ENCODE data around the gene NUP88. TPM values are rescaled to one million over a fixed set of nuclear protein-coding genes. Genes with fewer than 3 reads are reported as not detected.
A peak's percentile ranks its signal among the peaks of the same experiment; 100 is the strongest.

The NUP88 gene
- total and polyA plus RNA-seq, 10 of the 15 experiments (the other 5 are each of a cell fraction or from before 2014, with no cell fraction given): 110 to 244 (median 188) TPM

DNA sequence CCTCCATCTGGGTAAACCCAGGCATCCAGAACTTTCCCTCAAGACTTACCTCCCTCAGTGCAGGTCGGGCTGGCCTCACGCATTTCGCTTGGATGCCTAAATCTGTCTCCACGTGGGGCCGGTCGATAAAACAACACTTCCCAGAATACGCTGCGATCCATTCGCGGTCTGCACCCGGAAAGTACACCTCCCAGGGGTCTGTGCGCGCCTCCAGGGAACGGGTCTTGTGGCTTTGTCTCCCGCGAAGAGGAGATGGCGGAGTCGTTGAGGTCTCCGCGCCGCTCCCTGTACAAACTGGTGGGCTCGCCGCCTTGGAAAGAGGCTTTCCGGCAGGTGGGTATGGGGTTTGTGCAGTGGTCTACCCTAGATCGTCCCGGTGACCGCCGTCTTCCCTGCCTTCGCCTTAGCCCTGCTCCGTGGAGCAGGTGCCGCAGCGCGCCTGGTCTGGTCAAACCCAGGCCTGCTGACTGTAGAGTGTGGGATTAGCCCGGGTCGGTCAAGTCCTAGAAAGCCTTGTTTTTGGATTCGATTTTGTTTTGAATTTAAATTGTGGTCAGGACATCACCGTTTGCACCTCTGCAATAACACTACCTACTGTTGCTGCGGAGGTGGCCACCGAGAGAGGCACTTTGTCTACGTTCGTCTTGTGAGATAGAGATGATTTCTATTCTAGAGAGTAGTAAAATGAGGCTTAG is 644 bp upstream of the NUP88 start, which contains the start of gene RPAIN:
Gene RPAIN (plus strand): TSS at position 224 of the 695 bp plus-strand sequence. CDS start 29 bp downstream, at position 253.
- H4K20me1 ChIP-seq (ENCODE audit: control insufficient read depth, insufficient read depth): no peaks in the 10 kb centered on the region
- H3K79me2 ChIP-seq (ENCODE audit: control insufficient read depth, insufficient read depth, low read length): peaks cover 67% of the 10 kb centered on the region
- ChIA-PET CTCF (interaction anchor here (1.0 to 3.5 kb wide), 2 partner anchors 9 to 19 kb away, joined by 3 to 23 read pairs; partner anchors contain the start of gene C1QBP), POLR2A (interaction anchor here (0.6 to 2.0 kb wide), 14 partner anchors 9 to 453 kb away, joined by 3 to 13 read pairs (median 4); partner anchors contain the start of genes C1QBP, DERL2 and MIS12), SMC1A (ENCODE audit: uncharacterized antibody, unreplicated experiment) (interaction anchor here (0.8 to 1.2 kb wide), 2 partner anchors 46 to 48 kb away, joined by 3 to 5 read pairs; no protein-coding TSS in a partner anchor), RAD21 (ENCODE audit: unreplicated experiment) (interaction anchor here (0.7 to 3.7 kb wide), 6 partner anchors 11 to 222 kb away, joined by 3 to 15 read pairs (median 4); partner anchors contain the start of gene C1QBP)
- TSS peak; percentile 59 for BruUV-seq (replicated peaks)
- H3K27me3 ChIP-seq (replicated peaks in 1 of 2; ENCODE audit: control insufficient read depth in 2 of 2, insufficient read depth in 2 of 2, low read length in 1 of 2): no peaks in the 10 kb centered on the region
- H3K4me3 ChIP-seq: peak within 1 kb of the TSS; percentile 87
- 2% methylated on average over 41 of the region's 41 CpGs for WGBS (ENCODE audit: insufficient coverage, insufficient replicate concordance, low lambda C conversion rate, missing lambda C conversion rate)
- H3K4me1 ChIP-seq (ENCODE audit: control insufficient read depth, insufficient read depth, low read length): peaks cover 15% of the 10 kb centered on the region
- H2AFZ ChIP-seq (ENCODE audit: control insufficient read depth, low read depth, low read length): peak within 1 kb of the TSS; percentile 100
- ATAC-seq (peak; percentile 78), FAIRE-seq (peak; percentile 99), DNase-seq (ENCODE audit: low read depth, low spot score) (no peak)
- peak within 1 kb of the TSS; percentile 100 for H3K9ac ChIP-seq (ENCODE audit: control insufficient read depth, insufficient read depth, low read length)
- peak within 1 kb of the TSS; percentile 61 for H3K4me2 ChIP-seq (ENCODE audit: control insufficient read depth, insufficient read depth)
- in situ Hi-C loops (cut with MboI): no loop called here
- no peaks in the 10 kb centered on the region for H3K9me3 ChIP-seq (replicated peaks; ENCODE audit: control insufficient read depth, insufficient read depth, low read length)
- H3K36me3 ChIP-seq (ENCODE audit: control insufficient read depth in 2 of 2, insufficient read depth in 2 of 2, low read length in 1 of 2): peaks cover 0 to 31% of the 10 kb centered on the region in 2 experiments; a peak in 2 of 4 replicates
- peak within 1 kb of the TSS; percentile 100 for H3K27ac ChIP-seq (ENCODE audit: control insufficient read depth, insufficient read depth)
- intact Hi-C loops (cut with micrococcal nuclease; ENCODE audit: unreplicated experiment): no loop called here
- TF ChIP-seq YY1 (IDR thresholded peaks at IDR 0.05; ENCODE audit: low read depth, low read length) (peak; percentile 91), MYB (IDR thresholded peaks at IDR 0.05; ENCODE audit: borderline replicate concordance, low read depth, low read length) (no peak), SP1 (IDR thresholded peaks at IDR 0.05; ENCODE audit: low read depth, low read length) (no peak), DPF2 (IDR thresholded peaks at IDR 0.05) (peak; percentile 26; the same call in 1 of the 2 replicates), SUZ12 (IDR thresholded peaks at IDR 0.05; ENCODE audit: unreplicated experiment) (no peak), MEF2B (IDR thresholded peaks at IDR 0.05; ENCODE audit: partially characterized antibody, poor library complexity, severe bottlenecking) (peak; percentile 94), SIX5 (IDR thresholded peaks at IDR 0.05; ENCODE audit: low read depth, low read length, severe bottlenecking) (peak; percentile 77), ZZZ3 (IDR thresholded peaks at IDR 0.05; ENCODE audit: control insufficient read depth, insufficient read length, low read depth) (no peak)
- TF ChIP-seq, protein P1, sequence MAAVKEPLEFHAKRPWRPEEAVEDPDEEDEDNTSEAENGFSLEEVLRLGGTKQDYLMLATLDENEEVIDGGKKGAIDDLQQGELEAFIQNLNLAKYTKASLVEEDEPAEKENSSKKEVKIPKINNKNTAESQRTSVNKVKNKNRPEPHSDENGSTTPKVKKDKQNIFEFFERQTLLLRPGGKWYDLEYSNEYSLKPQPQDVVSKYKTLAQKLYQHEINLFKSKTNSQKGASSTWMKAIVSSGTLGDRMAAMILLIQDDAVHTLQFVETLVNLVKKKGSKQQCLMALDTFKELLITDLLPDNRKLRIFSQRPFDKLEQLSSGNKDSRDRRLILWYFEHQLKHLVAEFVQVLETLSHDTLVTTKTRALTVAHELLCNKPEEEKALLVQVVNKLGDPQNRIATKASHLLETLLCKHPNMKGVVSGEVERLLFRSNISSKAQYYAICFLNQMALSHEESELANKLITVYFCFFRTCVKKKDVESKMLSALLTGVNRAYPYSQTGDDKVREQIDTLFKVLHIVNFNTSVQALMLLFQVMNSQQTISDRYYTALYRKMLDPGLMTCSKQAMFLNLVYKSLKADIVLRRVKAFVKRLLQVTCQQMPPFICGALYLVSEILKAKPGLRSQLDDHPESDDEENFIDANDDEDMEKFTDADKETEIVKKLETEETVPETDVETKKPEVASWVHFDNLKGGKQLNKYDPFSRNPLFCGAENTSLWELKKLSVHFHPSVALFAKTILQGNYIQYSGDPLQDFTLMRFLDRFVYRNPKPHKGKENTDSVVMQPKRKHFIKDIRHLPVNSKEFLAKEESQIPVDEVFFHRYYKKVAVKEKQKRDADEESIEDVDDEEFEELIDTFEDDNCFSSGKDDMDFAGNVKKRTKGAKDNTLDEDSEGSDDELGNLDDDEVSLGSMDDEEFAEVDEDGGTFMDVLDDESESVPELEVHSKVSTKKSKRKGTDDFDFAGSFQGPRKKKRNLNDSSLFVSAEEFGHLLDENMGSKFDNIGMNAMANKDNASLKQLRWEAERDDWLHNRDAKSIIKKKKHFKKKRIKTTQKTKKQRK (IDR thresholded peaks at IDR 0.05; ENCODE audit: low read depth, low read length): no peak; the same call in 1 of the 2 replicates
- TF ChIP-seq, protein P2, sequence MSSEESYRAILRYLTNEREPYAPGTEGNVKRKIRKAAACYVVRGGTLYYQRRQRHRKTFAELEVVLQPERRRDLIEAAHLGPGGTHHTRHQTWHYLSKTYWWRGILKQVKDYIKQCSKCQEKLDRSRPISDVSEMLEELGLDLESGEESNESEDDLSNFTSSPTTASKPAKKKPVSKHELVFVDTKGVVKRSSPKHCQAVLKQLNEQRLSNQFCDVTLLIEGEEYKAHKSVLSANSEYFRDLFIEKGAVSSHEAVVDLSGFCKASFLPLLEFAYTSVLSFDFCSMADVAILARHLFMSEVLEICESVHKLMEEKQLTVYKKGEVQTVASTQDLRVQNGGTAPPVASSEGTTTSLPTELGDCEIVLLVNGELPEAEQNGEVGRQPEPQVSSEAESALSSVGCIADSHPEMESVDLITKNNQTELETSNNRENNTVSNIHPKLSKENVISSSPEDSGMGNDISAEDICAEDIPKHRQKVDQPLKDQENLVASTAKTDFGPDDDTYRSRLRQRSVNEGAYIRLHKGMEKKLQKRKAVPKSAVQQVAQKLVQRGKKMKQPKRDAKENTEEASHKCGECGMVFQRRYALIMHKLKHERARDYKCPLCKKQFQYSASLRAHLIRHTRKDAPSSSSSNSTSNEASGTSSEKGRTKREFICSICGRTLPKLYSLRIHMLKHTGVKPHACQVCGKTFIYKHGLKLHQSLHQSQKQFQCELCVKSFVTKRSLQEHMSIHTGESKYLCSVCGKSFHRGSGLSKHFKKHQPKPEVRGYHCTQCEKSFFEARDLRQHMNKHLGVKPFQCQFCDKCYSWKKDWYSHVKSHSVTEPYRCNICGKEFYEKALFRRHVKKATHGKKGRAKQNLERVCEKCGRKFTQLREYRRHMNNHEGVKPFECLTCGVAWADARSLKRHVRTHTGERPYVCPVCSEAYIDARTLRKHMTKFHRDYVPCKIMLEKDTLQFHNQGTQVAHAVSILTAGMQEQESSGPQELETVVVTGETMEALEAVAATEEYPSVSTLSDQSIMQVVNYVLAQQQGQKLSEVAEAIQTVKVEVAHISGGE (CRISPR knock-in tag; IDR thresholded peaks at IDR 0.05): no peak
- TF ChIP-seq, protein P3, sequence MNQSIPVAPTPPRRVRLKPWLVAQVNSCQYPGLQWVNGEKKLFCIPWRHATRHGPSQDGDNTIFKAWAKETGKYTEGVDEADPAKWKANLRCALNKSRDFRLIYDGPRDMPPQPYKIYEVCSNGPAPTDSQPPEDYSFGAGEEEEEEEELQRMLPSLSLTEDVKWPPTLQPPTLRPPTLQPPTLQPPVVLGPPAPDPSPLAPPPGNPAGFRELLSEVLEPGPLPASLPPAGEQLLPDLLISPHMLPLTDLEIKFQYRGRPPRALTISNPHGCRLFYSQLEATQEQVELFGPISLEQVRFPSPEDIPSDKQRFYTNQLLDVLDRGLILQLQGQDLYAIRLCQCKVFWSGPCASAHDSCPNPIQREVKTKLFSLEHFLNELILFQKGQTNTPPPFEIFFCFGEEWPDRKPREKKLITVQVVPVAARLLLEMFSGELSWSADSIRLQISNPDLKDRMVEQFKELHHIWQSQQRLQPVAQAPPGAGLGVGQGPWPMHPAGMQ (IDR thresholded peaks at IDR 0.05; ENCODE audit: borderline replicate concordance): no peak

Data from GM12878 (cell line).